Measurements from ENCODE around the gene FSTL4. TPM values are rescaled to one million over a fixed set of nuclear protein-coding genes. Genes with fewer than 3 reads are reported as not detected.

FSTL4 gene
- total RNA-seq, 1 donor from 2014 or later: 0.67 TPM

DNA sequence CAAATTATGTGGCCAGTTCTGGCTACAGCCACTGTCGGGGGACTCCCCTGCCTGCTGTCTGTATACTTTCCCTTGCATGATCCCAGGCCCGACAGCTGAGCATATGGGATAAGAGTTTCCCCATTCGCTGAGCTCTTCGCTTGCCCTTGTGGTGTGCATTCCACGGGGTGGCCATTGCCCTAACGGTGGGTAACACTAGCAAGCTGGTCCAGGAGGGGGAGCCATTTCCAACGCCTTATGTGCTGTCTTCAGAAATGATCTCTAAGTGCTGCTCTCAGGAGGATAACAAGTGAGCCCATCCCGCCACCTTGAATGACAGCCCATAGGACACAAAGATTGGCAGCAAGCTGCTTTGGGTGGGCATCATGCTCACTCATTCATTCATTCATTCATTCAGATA is 190.9 kb downstream of the FSTL4 start:
- Histone ChIP-seq H3K27ac (no peak overlapping the region), H3K4me3 (no peak overlapping the region), H3K36me3 (no peaks in the 10 kb centered on the region), H3K27me3 (no peaks in the 10 kb centered on the region), H3K4me1 (no peaks in the 10 kb centered on the region), H3K9me3 (no peaks in the 10 kb centered on the region)
- no peak for DNase-seq
- intact Hi-C loops (cut with DNase I): no loop called here
- no peak for ATAC-seq
- TF ChIP-seq, protein P1, sequence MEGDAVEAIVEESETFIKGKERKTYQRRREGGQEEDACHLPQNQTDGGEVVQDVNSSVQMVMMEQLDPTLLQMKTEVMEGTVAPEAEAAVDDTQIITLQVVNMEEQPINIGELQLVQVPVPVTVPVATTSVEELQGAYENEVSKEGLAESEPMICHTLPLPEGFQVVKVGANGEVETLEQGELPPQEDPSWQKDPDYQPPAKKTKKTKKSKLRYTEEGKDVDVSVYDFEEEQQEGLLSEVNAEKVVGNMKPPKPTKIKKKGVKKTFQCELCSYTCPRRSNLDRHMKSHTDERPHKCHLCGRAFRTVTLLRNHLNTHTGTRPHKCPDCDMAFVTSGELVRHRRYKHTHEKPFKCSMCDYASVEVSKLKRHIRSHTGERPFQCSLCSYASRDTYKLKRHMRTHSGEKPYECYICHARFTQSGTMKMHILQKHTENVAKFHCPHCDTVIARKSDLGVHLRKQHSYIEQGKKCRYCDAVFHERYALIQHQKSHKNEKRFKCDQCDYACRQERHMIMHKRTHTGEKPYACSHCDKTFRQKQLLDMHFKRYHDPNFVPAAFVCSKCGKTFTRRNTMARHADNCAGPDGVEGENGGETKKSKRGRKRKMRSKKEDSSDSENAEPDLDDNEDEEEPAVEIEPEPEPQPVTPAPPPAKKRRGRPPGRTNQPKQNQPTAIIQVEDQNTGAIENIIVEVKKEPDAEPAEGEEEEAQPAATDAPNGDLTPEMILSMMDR (IDR thresholded peaks at IDR 0.05): no peak

DNA sequence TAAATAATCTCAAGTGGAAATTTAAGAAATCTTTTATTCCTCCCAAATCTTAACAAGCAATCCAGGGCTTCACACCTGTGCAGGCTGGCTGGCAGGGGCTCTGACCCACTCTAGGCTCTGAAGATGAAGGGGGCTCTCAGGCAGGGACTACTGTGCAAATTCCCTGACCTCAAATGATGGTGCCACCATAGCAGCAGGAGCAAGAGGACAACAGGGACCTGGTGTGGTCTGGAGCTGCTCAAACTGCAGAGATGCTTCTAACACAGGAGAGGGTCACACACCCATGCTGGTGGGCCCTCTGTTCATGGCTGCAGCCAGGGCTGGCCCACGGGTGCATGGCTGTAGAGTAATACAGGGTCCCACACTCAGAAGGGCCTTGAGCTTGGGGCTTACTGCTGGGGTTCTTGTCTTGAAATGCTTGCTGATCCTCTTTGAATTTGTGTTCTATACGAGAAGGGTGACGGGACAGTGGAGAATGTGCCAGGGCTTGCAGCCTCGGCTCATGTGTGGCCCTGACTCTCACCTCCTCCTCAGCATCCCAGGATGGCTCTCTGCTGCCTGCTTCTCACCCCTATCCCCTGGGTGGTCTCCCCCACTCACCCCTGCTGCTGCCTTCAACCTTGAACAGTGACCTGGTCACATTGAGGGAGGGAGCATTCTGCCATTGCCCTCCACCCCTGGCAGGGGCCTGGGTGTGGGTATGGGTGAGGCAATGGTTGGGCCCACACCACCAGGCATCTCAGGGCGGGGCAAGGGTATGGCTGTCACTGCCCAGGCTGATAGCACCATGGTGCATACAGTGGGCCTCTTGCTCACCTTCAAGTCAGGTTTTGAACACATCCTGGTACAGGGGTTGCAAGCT is 191.7 kb downstream of the FSTL4 start:
- H3K36me3 ChIP-seq: no peaks in the 10 kb centered on the region
- H3K9me3 ChIP-seq: no peaks in the 10 kb centered on the region
- ATAC-seq (no peak), DNase-seq (no peak)
- intact Hi-C loops (cut with DNase I): no loop called here
- H3K4me1 ChIP-seq: no peaks in the 10 kb centered on the region
- H3K4me3 ChIP-seq: no peak overlapping the region
- H3K27me3 ChIP-seq: no peaks in the 10 kb centered on the region
- no peak overlapping the region for H3K27ac ChIP-seq
- TF ChIP-seq, protein P1 (IDR thresholded peaks at IDR 0.05): no peak

DNA sequence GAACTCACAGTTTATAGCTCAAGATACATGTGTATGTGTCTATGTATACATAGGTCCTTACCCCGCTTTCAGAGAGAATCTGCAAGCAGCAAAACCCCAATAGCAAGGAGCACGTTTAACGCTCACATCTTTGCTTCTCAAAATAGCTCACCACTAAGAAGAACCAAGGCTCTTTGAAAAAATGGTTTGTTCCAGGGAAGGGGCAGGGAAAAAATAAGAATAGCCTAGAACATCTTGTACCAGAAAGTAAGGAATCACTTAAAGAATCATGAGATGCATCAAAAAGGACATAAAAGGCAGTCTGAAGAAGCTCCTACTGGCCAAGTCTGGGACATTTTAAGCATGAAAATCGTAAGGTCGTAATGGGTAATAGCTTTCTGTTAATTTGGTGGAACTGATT is 196.4 kb downstream of the FSTL4 start:
- H3K27me3 ChIP-seq: no peaks in the 10 kb centered on the region
- H3K4me1 ChIP-seq: no peaks in the 10 kb centered on the region
- no peaks in the 10 kb centered on the region for H3K36me3 ChIP-seq
- H3K27ac ChIP-seq: no peak overlapping the region
- H3K9me3 ChIP-seq: no peaks in the 10 kb centered on the region
- DNase-seq: no peak
- no peak for ATAC-seq
- TF ChIP-seq, protein P1 (IDR thresholded peaks at IDR 0.05): no peak
- H3K4me3 ChIP-seq: no peak overlapping the region
- intact Hi-C loops (cut with DNase I): no loop called here

DNA sequence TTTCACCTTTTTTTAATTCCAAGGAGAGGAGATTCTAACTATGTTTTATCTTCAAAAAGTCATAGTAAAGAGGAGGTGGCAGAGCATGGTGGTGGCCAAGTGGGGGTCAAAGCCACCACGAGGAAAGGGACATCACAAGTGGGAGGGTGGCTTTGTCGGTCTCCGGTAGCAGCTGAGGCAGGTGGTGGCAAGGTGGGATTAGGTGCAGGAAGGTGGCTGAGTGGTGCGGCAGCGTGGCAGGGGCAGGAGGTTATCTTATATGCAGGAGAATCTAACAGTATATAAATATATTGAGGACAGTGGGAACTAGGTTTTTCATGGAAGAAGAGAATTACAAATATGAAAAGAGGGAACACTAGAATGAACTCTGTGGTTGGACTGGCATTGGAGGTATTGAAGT is 196.8 kb downstream of the FSTL4 start:
- Histone ChIP-seq H3K27me3 (no peaks in the 10 kb centered on the region), H3K36me3 (no peaks in the 10 kb centered on the region), H3K4me1 (no peaks in the 10 kb centered on the region), H3K9me3 (no peaks in the 10 kb centered on the region), H3K4me3 (no peak overlapping the region), H3K27ac (no peak overlapping the region)
- intact Hi-C loops (cut with DNase I): no loop called here
- TF ChIP-seq, protein P1 (IDR thresholded peaks at IDR 0.05): no peak
- DNase-seq (no peak), ATAC-seq (no peak)

DNA sequence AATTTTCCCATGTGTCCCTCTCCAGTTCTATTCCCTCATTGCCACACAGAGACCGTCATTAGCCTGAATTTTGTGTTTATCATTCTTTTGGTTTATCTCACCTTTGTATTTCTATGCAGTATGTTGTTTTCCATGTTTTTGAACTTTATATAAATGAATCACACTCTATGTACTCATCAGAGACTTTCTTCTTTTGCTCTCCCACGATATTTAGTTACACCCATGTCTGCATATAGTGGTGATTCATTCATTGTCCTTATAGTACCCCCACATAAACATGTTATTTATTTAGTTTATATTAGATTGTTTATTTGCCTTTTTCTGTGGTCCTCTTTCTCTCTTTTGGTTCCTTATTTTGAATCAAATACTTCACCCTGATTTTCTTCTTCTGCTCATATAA is 199.7 kb downstream of the FSTL4 start:
- no peak overlapping the region for H3K4me3 ChIP-seq
- H3K27me3 ChIP-seq: peaks cover 4% of the 10 kb centered on the region
- no peaks in the 10 kb centered on the region for H3K9me3 ChIP-seq
- TF ChIP-seq, protein P1 (IDR thresholded peaks at IDR 0.05): no peak
- ATAC-seq: no peak
- H3K27ac ChIP-seq: no peak overlapping the region
- intact Hi-C loops (cut with DNase I): no loop called here
- no peak for DNase-seq
- no peaks in the 10 kb centered on the region for H3K4me1 ChIP-seq
- H3K36me3 ChIP-seq: no peaks in the 10 kb centered on the region
